ENCODE results near the gene ZC3H7A. TPM values are rescaled to one million over a fixed set of nuclear protein-coding genes. Genes with fewer than 3 reads are reported as not detected.

Gene ZC3H7A
- total and polyA plus RNA-seq, 9 of the 15 experiments (the other 6 are each of a cell fraction or from before 2014, with no cell fraction given), result 19.8 to 49.1 (median 28.2) TPM

- no peak for TF ChIP-seq ZNF518B (CRISPR knock-in tag; IDR thresholded peaks at IDR 0.05)
- intact Hi-C loops (cut with micrococcal nuclease) (no loop called here), in situ Hi-C loops (cut with MboI) (no loop called here)
- H3K9me1 ChIP-seq (ENCODE audit: control insufficient read depth, insufficient read depth, low read length), result no peaks in the 10 kb centered on the region
- no peaks in the 10 kb centered on the region for H3K9me3 ChIP-seq (replicated peaks; ENCODE audit: control insufficient read depth, insufficient read depth, low read depth, low read length)
- H3K4me2 ChIP-seq (ENCODE audit: insufficient read depth, low read length), result no peak overlapping the region
- no peak for ATAC-seq
- peaks cover 4% of the 10 kb centered on the region; the same call in 1 of the 2 replicates for H4K20me1 ChIP-seq (replicated peaks; ENCODE audit: control insufficient read depth, insufficient read depth, low read length)
- CTCF ChIA-PET (ENCODE audit: low intra/inter-chr PET ratio), result no interaction called here
- H2AFZ ChIP-seq (ENCODE audit: low read depth, low read length), result no peak overlapping the region
- no peak for FAIRE-seq
- POLR2A ChIA-PET, result interaction anchor here (1.4 to 2.2 kb wide), 2 partner anchors 8 to 9 kb away, joined by 5 to 6 read pairs; partner anchors contain the start of gene RSL1D1
- peaks cover 48% of the 10 kb centered on the region for H3K79me2 ChIP-seq (ENCODE audit: control insufficient read depth, insufficient read depth, low read length)
- BruUV-seq (replicated peaks), result no TSS peak
- H3K27ac ChIP-seq (ENCODE audit: extremely low read depth, low read depth, low read length), result no peak overlapping the region
- H3K27me3 ChIP-seq (ENCODE audit: control insufficient read depth in 2 of 2, insufficient read depth in 2 of 2, low read length in 2 of 2), result no peaks in the 10 kb centered on the region
- 100% methylated on average over 4 of the region's 5 CpGs for WGBS (ENCODE audit: insufficient coverage, low coverage, missing lambda C conversion rate)
- H3K36me3 ChIP-seq (ENCODE audit: control insufficient read depth, insufficient read depth, low read length), result peaks cover 94% of the 10 kb centered on the region
- H3K4me1 ChIP-seq (replicated peaks in 1 of 2; ENCODE audit: control insufficient read depth in 2 of 2, insufficient read depth in 2 of 2, low read length in 2 of 2), result peaks cover under 1 to 5% of the 10 kb centered on the region in 2 experiments; a peak in 3 of 5 replicates
- no peak overlapping the region for H3K9ac ChIP-seq (ENCODE audit: insufficient read depth in 1 of 2, low read depth in 2 of 2, low read length in 2 of 2)
- no peak overlapping the region for H3K4me3 ChIP-seq
- no peak for DNase-seq (ENCODE audit: extremely low read depth in 1 of 4, low spot score in 3 of 4)
Observed at GRCh38 chr16:11843861-11844260, 46.8 kb upstream of the ZC3H7A start.

- ChIA-PET CTCF (ENCODE audit: low intra/inter-chr PET ratio) (no interaction called here), POLR2A (interaction anchor here (1.4 to 2.2 kb wide), 2 partner anchors 8 kb away, joined by 5 to 6 read pairs; partner anchors contain the start of gene RSL1D1)
- H3K27me3 ChIP-seq (ENCODE audit: control insufficient read depth in 2 of 2, insufficient read depth in 2 of 2, low read length in 2 of 2), result no peaks in the 10 kb centered on the region
- H3K27ac ChIP-seq (ENCODE audit: extremely low read depth, low read depth, low read length), result no peak overlapping the region
- H3K4me2 ChIP-seq (ENCODE audit: insufficient read depth, low read length), result no peak overlapping the region
- peaks cover 94% of the 10 kb centered on the region for H3K36me3 ChIP-seq (ENCODE audit: control insufficient read depth, insufficient read depth, low read length)
- in situ Hi-C loops (cut with MboI) (no loop called here), intact Hi-C loops (cut with micrococcal nuclease) (no loop called here)
- no peak for ATAC-seq
- WGBS (ENCODE audit: insufficient coverage, low coverage, missing lambda C conversion rate), result 95% methylated on average over 11 of the region's 11 CpGs
- no peaks in the 10 kb centered on the region for H3K9me1 ChIP-seq (ENCODE audit: control insufficient read depth, insufficient read depth, low read length)
- no TSS peak for BruUV-seq (replicated peaks)
- peaks cover 4% of the 10 kb centered on the region; the same call in 1 of the 2 replicates for H4K20me1 ChIP-seq (replicated peaks; ENCODE audit: control insufficient read depth, insufficient read depth, low read length)
- H2AFZ ChIP-seq (ENCODE audit: low read depth, low read length), result no peak overlapping the region
- no peak for FAIRE-seq
- H3K4me3 ChIP-seq, result no peak overlapping the region
- no peak for DNase-seq (ENCODE audit: extremely low read depth in 1 of 4, low spot score in 3 of 4)
- H3K9ac ChIP-seq (ENCODE audit: insufficient read depth in 1 of 2, low read depth in 2 of 2, low read length in 2 of 2), result no peak overlapping the region
- peaks cover 41% of the 10 kb centered on the region for H3K79me2 ChIP-seq (ENCODE audit: control insufficient read depth, insufficient read depth, low read length)
- no peaks in the 10 kb centered on the region for H3K9me3 ChIP-seq (replicated peaks; ENCODE audit: control insufficient read depth, insufficient read depth, low read depth, low read length)
- H3K4me1 ChIP-seq (replicated peaks in 1 of 2; ENCODE audit: control insufficient read depth in 2 of 2, insufficient read depth in 2 of 2, low read length in 2 of 2), result no peaks in the 10 kb centered on the region
- no peak for TF ChIP-seq CLOCK (CRISPR knock-in tag; IDR thresholded peaks at IDR 0.05; ENCODE audit: borderline replicate concordance)
- TF ChIP-seq HDAC8 (tag; IDR thresholded peaks at IDR 0.05), result no peak
- TF ChIP-seq RBFOX2 (IDR thresholded peaks at IDR 0.05; ENCODE audit: low read depth, low read length), result 0 out of 2 replicates have a peak, but pooled peaks have one; percentile 25
- TF ChIP-seq STAT5B (CRISPR knock-in tag; IDR thresholded peaks at IDR 0.05), result no peak
- TF ChIP-seq BHLHE40 (IDR thresholded peaks at IDR 0.05; ENCODE audit: low read length), result no peak
- TF ChIP-seq ZNF184 (CRISPR knock-in tag; IDR thresholded peaks at IDR 0.05), result no peak
- TF ChIP-seq TAF9B (IDR thresholded peaks at IDR 0.05; ENCODE audit: partially characterized antibody), result no peak
Observed at GRCh38 chr16:11843206-11843605, 46.1 kb upstream of the ZC3H7A start.
